GM23338 (cell line): Measurements from ENCODE around the gene DNAL4. TPM values are rescaled to one million over a fixed set of nuclear protein-coding genes. Genes with fewer than 3 reads are reported as not detected.

Source experiments
- ATAC-seq: fragments of 200-7000 bp; cut with Tn5 transposase; 3 replicates; pipeline ENCODE4 v1.9.1; 2020
- DNase-seq: peaks from one replicate; pipeline ENCODE4 v3.0.0-alpha.2; 2015; ENCODE audit warnings: low spot score
- H2AFZ ChIP-seq: fragments of 200-600 bp; sonication (generic); 2 replicates; pipeline ENCODE4 v1.8.0; 2016; ENCODE audit warnings: antibody characterized with exemption, mild to moderate bottlenecking, moderate library complexity
- H3F3A ChIP-seq: fragments of 200-600 bp; sonication (generic); replicated peaks from 2 replicates; pipeline ENCODE4 v1.8.0; 2017; ENCODE audit warnings: antibody characterized with exemption, mixed run types, low read depth
- H3K27ac ChIP-seq: fragments of 200-600 bp; sonication (generic); 2 replicates; pipeline ENCODE4 v1.6.1; 2016; ENCODE audit warnings: low read depth
- H3K27me3 ChIP-seq: fragments of 200-600 bp; sonication (generic); 2 replicates; pipeline ENCODE4 v1.8.0; 2016; ENCODE audit warnings: mild to moderate bottlenecking, mixed run types, moderate library complexity; ENCODE audit not compliant: insufficient read depth
- H3K36me3 ChIP-seq: fragments of 200-600 bp; sonication (generic); 2 replicates; pipeline ENCODE4 v1.8.0; 2016; ENCODE audit warnings: mild to moderate bottlenecking; ENCODE audit not compliant: insufficient read depth
- H3K4me1 ChIP-seq: fragments of 200-600 bp; sonication (generic); 2 replicates; pipeline ENCODE4 v1.8.0; 2016; ENCODE audit warnings: mild to moderate bottlenecking, moderate library complexity; ENCODE audit not compliant: insufficient read depth
- H3K4me2 ChIP-seq: fragments of 200-600 bp; sonication (generic); 2 replicates; pipeline ENCODE4 v1.7.1; 2017; ENCODE audit warnings: mixed run types
- H3K4me3 ChIP-seq: fragments of 200-600 bp; sonication (generic); 2 replicates; pipeline ENCODE4 v1.6.1; 2016; ENCODE audit warnings: mixed run types
- H3K79me2 ChIP-seq: fragments of 200-600 bp; sonication (generic); replicated peaks from 2 replicates; pipeline ENCODE4 v1.8.0; 2017; ENCODE audit warnings: mild to moderate bottlenecking; ENCODE audit not compliant: insufficient read depth
- H3K9me2 ChIP-seq: fragments of 200-600 bp; sonication (generic); 2 replicates; pipeline ENCODE4 v1.8.0; 2017; ENCODE audit not compliant: insufficient read depth
- H4K20me1 ChIP-seq: fragments of 200-600 bp; sonication (generic); replicated peaks from 2 replicates; pipeline ENCODE4 v1.8.0; 2017; ENCODE audit warnings: mild to moderate bottlenecking; ENCODE audit not compliant: insufficient read depth
- H3K27ac Mint-ChIP-seq: 2 replicates; pipeline ENCODE4 v1.8.0; 2020; ENCODE audit warnings: inconsistent platforms, mild to moderate bottlenecking, moderate library complexity, mixed read lengths
- H3K27me3 Mint-ChIP-seq: 3 replicates; pipeline ENCODE4 v1.8.0; 2022; ENCODE audit warnings: low read depth, mild to moderate bottlenecking, moderate library complexity, mixed read lengths, inconsistent platforms; ENCODE audit not compliant: insufficient read depth, poor library complexity
- H3K36me3 Mint-ChIP-seq: 3 replicates; pipeline ENCODE4 v1.8.0; 2021; ENCODE audit warnings: low read depth, mild to moderate bottlenecking, inconsistent platforms, moderate library complexity, mixed read lengths
- H3K4me1 Mint-ChIP-seq: 3 replicates; pipeline ENCODE4 v1.8.0; 2020; ENCODE audit warnings: mild to moderate bottlenecking, inconsistent platforms, mixed read lengths
- H3K4me3 Mint-ChIP-seq: 3 replicates; pipeline ENCODE4 v1.8.0; 2021; ENCODE audit warnings: moderate library complexity, mild to moderate bottlenecking, inconsistent platforms, mixed read lengths
- H3K9me3 Mint-ChIP-seq: 3 replicates; pipeline ENCODE4 v1.8.0; 2020; ENCODE audit warnings: moderate library complexity, mild to moderate bottlenecking, inconsistent platforms, mixed read lengths
- CREB1 ChIP-seq: fragments of 250-450 bp; sonication (Bioruptor Pico); IDR thresholded peaks from 2 replicates; pipeline ENCODE4 v1.5.0; 2020; ENCODE audit warnings: low read depth, mild to moderate bottlenecking, moderate library complexity
- EZH2 ChIP-seq: fragments of 200-600 bp; sonication (generic); IDR thresholded peaks from one replicate; pipeline ENCODE4 v1.8.0; 2017; ENCODE audit warnings: antibody characterized with exemption, mild to moderate bottlenecking, low read depth; ENCODE audit not compliant: unreplicated experiment
- JUNB ChIP-seq: IDR thresholded peaks from one replicate; pipeline ENCODE4 v1.6.1; 2016; ENCODE audit warnings: antibody characterized with exemption; ENCODE audit not compliant: unreplicated experiment
- POLR2AphosphoS5 ChIP-seq: IDR thresholded peaks from 2 replicates; pipeline ENCODE4 v1.6.1; 2016; ENCODE audit warnings: antibody characterized with exemption, low read depth
- ZNF114 ChIP-seq: fragments of 250-450 bp; sonication (Bioruptor Pico); IDR thresholded peaks from 2 replicates; pipeline ENCODE4 v1.5.0; 2020; ENCODE audit warnings: mild to moderate bottlenecking, moderate library complexity
- ZNF331 ChIP-seq: fragments of 250-450 bp; sonication (Bioruptor Pico); IDR thresholded peaks from 2 replicates; pipeline ENCODE4 v1.5.0; 2020; ENCODE audit warnings: low read depth, mild to moderate bottlenecking, moderate library complexity
- polyA plus RNA-seq: library from polyadenylated mRNA; unstranded; fragments of >200 nt; fragmentation: Nextera tagmentation; extraction: Ambion mirVana; gene quantifications from 2 replicates; pipeline ENCODE4 v1.2.1, GENCODE V29; 2016
- total RNA-seq: library from RNA; depleted of rRNA; stranded (reverse); fragments of >200 nt; shearing (Covaris generic); gene quantifications from 2 replicates; pipeline ENCODE4 v1.2.3, GENCODE V29; 2014
- TF ChIP-seq, protein P1 (sequence below): fragments of 250-450 bp; sonication (Bioruptor Pico); IDR thresholded peaks from 2 replicates; pipeline ENCODE4 v1.5.0; 2020; ENCODE audit warnings: mild to moderate bottlenecking, moderate library complexity
- TF ChIP-seq, protein P2 (sequence below): IDR thresholded peaks from one replicate; pipeline ENCODE4 v1.6.1; 2018; ENCODE audit warnings: antibody characterized with exemption; ENCODE audit not compliant: unreplicated experiment
- TF ChIP-seq, protein P3 (sequence below), 2 experiments: fragments of 200-600 bp in 1 of 2; sonication (generic) in 1 of 2; conservative IDR thresholded peaks; 2 replicates each; pipeline versions ENCODE4 v1.5.1 to v1.6.1; 2016 to 2017; ENCODE audit warnings: antibody characterized with exemption in 2 of 2, low read depth in 2 of 2, mild to moderate bottlenecking in 2 of 2, moderate library complexity in 1 of 2

DNAL4 gene
- total and polyA plus RNA-seq, 2 experiments from 2014 or later, result 9.3 to 10.0 TPM

DNA sequence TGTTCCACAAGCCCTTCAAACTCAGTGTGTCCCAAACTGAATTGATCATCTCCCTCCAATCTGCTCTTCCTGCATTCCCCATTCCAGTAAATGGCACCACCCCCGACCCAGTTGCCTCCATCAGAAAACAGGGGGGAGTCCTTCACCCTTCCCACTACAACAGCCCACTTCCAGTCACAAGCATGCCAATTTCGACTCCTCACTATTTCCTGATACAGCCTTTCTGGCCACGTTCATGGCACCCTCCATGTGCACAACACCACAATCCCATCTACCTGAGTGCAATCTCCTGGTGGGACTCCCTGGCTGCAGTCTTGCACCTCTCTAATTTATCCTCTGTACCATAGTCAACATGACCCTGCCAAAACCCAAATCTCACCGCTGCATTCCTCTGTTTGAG is 1.6 kb upstream of the DNAL4 start:
- DNase-seq (no peak), ATAC-seq (no peak)
- Histone ChIP-seq H3K4me2 (no peak overlapping the region), H3K4me1 (peaks cover 10% of the 10 kb centered on the region; the same call in 1 of the 2 replicates), H3K27ac (no peak overlapping the region), H3K36me3 (no peaks in the 10 kb centered on the region), H3K9me2 (peaks cover 4% of the 10 kb centered on the region), H3K79me2 (no peaks in the 10 kb centered on the region), H4K20me1 (no peaks in the 10 kb centered on the region), H3K4me3 (no peak overlapping the region), H2AFZ (peak overlapping the region; percentile 19; the same call in 1 of the 2 replicates), H3F3A (no peaks in the 10 kb centered on the region), H3K27me3 (no peaks in the 10 kb centered on the region)
- Mint-ChIP-seq H3K27me3 (peaks cover 8% of the 10 kb centered on the region), H3K36me3 (peaks cover 3% of the 10 kb centered on the region; the same call in 1 of the 3 replicates), H3K9me3 (no peaks in the 10 kb centered on the region), H3K4me3 (no peak overlapping the region), H3K4me1 (peaks cover 6% of the 10 kb centered on the region; the same call in 2 of the 3 replicates), H3K27ac (no peak overlapping the region)
- TF ChIP-seq, protein P1, sequence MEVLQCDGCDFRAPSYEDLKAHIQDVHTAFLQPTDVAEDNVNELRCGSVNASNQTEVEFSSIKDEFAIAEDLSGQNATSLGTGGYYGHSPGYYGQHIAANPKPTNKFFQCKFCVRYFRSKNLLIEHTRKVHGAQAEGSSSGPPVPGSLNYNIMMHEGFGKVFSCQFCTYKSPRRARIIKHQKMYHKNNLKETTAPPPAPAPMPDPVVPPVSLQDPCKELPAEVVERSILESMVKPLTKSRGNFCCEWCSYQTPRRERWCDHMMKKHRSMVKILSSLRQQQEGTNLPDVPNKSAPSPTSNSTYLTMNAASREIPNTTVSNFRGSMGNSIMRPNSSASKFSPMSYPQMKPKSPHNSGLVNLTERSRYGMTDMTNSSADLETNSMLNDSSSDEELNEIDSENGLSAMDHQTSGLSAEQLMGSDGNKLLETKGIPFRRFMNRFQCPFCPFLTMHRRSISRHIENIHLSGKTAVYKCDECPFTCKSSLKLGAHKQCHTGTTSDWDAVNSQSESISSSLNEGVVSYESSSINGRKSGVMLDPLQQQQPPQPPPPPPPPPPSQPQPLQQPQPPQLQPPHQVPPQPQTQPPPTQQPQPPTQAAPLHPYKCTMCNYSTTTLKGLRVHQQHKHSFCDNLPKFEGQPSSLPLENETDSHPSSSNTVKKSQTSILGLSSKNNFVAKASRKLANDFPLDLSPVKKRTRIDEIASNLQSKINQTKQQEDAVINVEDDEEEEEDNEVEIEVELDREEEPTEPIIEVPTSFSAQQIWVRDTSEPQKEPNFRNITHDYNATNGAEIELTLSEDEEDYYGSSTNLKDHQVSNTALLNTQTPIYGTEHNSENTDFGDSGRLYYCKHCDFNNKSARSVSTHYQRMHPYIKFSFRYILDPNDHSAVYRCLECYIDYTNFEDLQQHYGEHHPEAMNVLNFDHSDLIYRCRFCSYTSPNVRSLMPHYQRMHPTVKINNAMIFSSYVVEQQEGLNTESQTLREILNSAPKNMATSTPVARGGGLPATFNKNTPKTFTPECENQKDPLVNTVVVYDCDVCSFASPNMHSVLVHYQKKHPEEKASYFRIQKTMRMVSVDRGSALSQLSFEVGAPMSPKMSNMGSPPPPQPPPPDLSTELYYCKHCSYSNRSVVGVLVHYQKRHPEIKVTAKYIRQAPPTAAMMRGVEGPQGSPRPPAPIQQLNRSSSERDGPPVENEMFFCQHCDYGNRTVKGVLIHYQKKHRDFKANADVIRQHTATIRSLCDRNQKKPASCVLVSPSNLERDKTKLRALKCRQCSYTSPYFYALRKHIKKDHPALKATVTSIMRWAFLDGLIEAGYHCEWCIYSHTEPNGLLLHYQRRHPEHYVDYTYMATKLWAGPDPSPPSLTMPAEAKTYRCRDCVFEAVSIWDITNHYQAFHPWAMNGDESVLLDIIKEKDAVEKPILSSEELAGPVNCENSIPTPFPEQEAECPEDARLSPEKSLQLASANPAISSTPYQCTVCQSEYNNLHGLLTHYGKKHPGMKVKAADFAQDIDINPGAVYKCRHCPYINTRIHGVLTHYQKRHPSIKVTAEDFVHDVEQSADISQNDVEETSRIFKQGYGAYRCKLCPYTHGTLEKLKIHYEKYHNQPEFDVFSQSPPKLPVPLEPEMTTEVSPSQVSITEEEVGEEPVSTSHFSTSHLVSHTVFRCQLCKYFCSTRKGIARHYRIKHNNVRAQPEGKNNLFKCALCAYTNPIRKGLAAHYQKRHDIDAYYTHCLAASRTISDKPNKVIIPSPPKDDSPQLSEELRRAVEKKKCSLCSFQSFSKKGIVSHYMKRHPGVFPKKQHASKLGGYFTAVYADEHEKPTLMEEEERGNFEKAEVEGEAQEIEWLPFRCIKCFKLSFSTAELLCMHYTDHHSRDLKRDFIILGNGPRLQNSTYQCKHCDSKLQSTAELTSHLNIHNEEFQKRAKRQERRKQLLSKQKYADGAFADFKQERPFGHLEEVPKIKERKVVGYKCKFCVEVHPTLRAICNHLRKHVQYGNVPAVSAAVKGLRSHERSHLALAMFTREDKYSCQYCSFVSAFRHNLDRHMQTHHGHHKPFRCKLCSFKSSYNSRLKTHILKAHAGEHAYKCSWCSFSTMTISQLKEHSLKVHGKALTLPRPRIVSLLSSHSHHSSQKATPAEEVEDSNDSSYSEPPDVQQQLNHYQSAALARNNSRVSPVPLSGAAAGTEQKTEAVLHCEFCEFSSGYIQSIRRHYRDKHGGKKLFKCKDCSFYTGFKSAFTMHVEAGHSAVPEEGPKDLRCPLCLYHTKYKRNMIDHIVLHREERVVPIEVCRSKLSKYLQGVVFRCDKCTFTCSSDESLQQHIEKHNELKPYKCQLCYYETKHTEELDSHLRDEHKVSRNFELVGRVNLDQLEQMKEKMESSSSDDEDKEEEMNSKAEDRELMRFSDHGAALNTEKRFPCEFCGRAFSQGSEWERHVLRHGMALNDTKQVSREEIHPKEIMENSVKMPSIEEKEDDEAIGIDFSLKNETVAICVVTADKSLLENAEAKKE (CRISPR knock-in tag), result no peak
- TF ChIP-seq CREB1 (CRISPR knock-in tag) (no peak), POLR2AphosphoS5 (no peak), EZH2 (no peak), ZNF331 (CRISPR knock-in tag) (no peak), ZNF114 (CRISPR knock-in tag) (no peak), JUNB (no peak)
- TF ChIP-seq, protein P2, sequence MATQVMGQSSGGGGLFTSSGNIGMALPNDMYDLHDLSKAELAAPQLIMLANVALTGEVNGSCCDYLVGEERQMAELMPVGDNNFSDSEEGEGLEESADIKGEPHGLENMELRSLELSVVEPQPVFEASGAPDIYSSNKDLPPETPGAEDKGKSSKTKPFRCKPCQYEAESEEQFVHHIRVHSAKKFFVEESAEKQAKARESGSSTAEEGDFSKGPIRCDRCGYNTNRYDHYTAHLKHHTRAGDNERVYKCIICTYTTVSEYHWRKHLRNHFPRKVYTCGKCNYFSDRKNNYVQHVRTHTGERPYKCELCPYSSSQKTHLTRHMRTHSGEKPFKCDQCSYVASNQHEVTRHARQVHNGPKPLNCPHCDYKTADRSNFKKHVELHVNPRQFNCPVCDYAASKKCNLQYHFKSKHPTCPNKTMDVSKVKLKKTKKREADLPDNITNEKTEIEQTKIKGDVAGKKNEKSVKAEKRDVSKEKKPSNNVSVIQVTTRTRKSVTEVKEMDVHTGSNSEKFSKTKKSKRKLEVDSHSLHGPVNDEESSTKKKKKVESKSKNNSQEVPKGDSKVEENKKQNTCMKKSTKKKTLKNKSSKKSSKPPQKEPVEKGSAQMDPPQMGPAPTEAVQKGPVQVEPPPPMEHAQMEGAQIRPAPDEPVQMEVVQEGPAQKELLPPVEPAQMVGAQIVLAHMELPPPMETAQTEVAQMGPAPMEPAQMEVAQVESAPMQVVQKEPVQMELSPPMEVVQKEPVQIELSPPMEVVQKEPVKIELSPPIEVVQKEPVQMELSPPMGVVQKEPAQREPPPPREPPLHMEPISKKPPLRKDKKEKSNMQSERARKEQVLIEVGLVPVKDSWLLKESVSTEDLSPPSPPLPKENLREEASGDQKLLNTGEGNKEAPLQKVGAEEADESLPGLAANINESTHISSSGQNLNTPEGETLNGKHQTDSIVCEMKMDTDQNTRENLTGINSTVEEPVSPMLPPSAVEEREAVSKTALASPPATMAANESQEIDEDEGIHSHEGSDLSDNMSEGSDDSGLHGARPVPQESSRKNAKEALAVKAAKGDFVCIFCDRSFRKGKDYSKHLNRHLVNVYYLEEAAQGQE, result no peak
- TF ChIP-seq, protein P3, sequence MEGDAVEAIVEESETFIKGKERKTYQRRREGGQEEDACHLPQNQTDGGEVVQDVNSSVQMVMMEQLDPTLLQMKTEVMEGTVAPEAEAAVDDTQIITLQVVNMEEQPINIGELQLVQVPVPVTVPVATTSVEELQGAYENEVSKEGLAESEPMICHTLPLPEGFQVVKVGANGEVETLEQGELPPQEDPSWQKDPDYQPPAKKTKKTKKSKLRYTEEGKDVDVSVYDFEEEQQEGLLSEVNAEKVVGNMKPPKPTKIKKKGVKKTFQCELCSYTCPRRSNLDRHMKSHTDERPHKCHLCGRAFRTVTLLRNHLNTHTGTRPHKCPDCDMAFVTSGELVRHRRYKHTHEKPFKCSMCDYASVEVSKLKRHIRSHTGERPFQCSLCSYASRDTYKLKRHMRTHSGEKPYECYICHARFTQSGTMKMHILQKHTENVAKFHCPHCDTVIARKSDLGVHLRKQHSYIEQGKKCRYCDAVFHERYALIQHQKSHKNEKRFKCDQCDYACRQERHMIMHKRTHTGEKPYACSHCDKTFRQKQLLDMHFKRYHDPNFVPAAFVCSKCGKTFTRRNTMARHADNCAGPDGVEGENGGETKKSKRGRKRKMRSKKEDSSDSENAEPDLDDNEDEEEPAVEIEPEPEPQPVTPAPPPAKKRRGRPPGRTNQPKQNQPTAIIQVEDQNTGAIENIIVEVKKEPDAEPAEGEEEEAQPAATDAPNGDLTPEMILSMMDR (conservative IDR thresholded peaks at IDR 0.05; ENCODE audit: low read depth in 2 of 2), result no peak
